Stimulated activated CD8-positive, alpha-beta memory T cell treated with anti-CD3 and anti-CD28 coated beads, Interleukin-15, amount 100 ng/mL, for 24 hours (primary cell): ENCODE data around the gene MAFG.

ENCODE experiments used
- DNase-seq: peaks from one replicate; pipeline ENCODE4 v3.0.0-alpha.2; 2020; ENCODE audit warnings: low read depth

MAFG gene

DNA sequence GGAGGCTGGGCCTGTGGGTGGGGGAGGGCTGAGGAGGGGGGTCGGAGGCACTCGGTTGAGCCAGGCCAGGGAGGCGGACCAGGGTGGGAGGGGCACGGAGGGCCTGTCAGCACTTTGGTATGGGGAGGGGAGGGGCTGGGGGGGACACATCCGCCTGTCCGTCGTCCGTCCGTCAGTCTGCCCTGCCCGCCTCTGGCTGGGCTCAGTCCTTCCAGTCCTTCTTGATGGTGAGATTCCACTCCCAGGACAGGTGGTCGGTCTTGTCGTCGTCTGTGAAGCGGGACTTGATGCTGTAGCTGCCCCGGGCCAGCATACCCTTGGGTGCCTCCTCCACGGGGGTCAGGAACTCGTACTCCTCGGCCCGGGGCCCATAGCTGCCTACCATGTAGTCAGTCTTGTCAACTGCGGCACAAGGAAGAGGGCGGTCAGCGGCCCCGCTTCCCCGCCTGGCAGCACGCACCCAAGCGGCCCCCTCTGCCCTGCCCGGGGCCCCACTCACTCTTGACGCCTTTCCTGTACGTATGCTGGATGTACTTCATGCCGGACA is 58.8 kb downstream of the MAFG start:
- DNase-seq, result no peak
